CD4-positive, alpha-beta memory T cell (primary cell): ENCODE results near the gene PCDH15. TPM values are rescaled to one million over a fixed set of nuclear protein-coding genes. Genes with fewer than 3 reads are reported as not detected.

Source experiments
- CTCF ChIA-PET: fragments of 350-600 bp; sonication (Branson Sonifier 250); formaldehyde crosslinking; loops from one replicate; lab custom pipeline; 2021; ENCODE audit warnings: inconsistent platforms; ENCODE audit not compliant: partially characterized antibody; lab: Charles Lee
- POLR2A ChIA-PET: fragments of 350-600 bp; sonication (Branson Sonifier 250); formaldehyde crosslinking; loops from one replicate; lab custom pipeline; 2021; ENCODE audit not compliant: partially characterized antibody; lab: Charles Lee
- DNase-seq, 5 donors: peaks; one replicate each; pipeline versions ENCODE4 v3.0.0 to v3.0.0-alpha.2; 2020 to 2022; ENCODE audit warnings: mixed read lengths in 1 of 5
- H3K27ac ChIP-seq: one replicate; pipeline ENCODE4 v1.7.0; 2013; ENCODE audit warnings: low read depth, low read length
- H3K27me3 ChIP-seq: 2 replicates; pipeline ENCODE4 v1.7.0; 2013; ENCODE audit warnings: mild to moderate bottlenecking, low read length, moderate library complexity; ENCODE audit not compliant: insufficient read depth
- H3K36me3 ChIP-seq: 2 replicates; pipeline ENCODE4 v1.7.0; 2013; ENCODE audit warnings: mild to moderate bottlenecking, low read length, moderate library complexity; ENCODE audit not compliant: insufficient read depth
- H3K4me1 ChIP-seq: 2 replicates; pipeline ENCODE4 v1.7.0; 2013; ENCODE audit warnings: mild to moderate bottlenecking, low read length, moderate library complexity; ENCODE audit not compliant: insufficient read depth
- H3K4me3 ChIP-seq, 2 donors: one replicate each; pipeline ENCODE4 v1.7.0; 2013; ENCODE audit warnings: low read length in 2 of 2, mild to moderate bottlenecking in 1 of 2
- H3K9me3 ChIP-seq, 2 donors: one replicate each; pipeline ENCODE4 v1.7.0; 2013; ENCODE audit warnings: low read length in 2 of 2, control low read depth in 1 of 2; ENCODE audit not compliant: control insufficient read depth in 1 of 2
- H3K27ac Mint-ChIP-seq, 7 donors: one replicate each; pipeline ENCODE4 v1.8.0; 2020 to 2021; ENCODE audit warnings: mixed read lengths in 7 of 7, mild to moderate bottlenecking in 6 of 7, inconsistent platforms in 3 of 7, moderate library complexity in 3 of 7
- H3K27me3 Mint-ChIP-seq, 2 donors: one replicate each; pipeline ENCODE4 v1.8.0; 2020 to 2021; ENCODE audit warnings: mixed read lengths in 2 of 2
- H3K36me3 Mint-ChIP-seq, 2 donors: one replicate each; pipeline ENCODE4 v1.8.0; 2020 to 2021; ENCODE audit warnings: mixed read lengths in 2 of 2, inconsistent platforms in 1 of 2, mild to moderate bottlenecking in 1 of 2
- H3K4me1 Mint-ChIP-seq, 4 donors: one replicate each; pipeline ENCODE4 v1.8.0; 2020 to 2021; ENCODE audit warnings: mixed read lengths in 4 of 4, mild to moderate bottlenecking in 1 of 4
- H3K4me3 Mint-ChIP-seq, 8 donors: one replicate each; pipeline ENCODE4 v1.8.0; 2020 to 2021; ENCODE audit warnings: mixed read lengths in 8 of 8, mild to moderate bottlenecking in 7 of 8, moderate library complexity in 6 of 8, inconsistent platforms in 3 of 8
- H3K9me3 Mint-ChIP-seq, 8 donors: one replicate each; pipeline ENCODE4 v1.8.0; 2020 to 2021; ENCODE audit warnings: mixed read lengths in 8 of 8, mild to moderate bottlenecking in 5 of 8, inconsistent platforms in 3 of 8, moderate library complexity in 1 of 8
- intact Hi-C: fragments of 100-400 bp; cut with micrococcal nuclease; formaldehyde crosslinking; loops from one replicate; pipeline ENCODE4 v1.15.1; 2023
- polyA plus RNA-seq, 2 donors: library from polyadenylated mRNA; unstranded; fragments of 300-500 nt; fragmentation: Illumina TruSeq; gene quantifications; one replicate each; pipeline ENCODE4 v1.2.3, GENCODE V29; 2021
- total RNA-seq, 2 experiments: library from RNA; stranded (reverse); gene quantifications; one replicate each; pipeline ENCODE4 v1.2.3, GENCODE V29; 2021

Gene PCDH15
- total and polyA plus RNA-seq, 4 experiments from 2014 or later: not detected

DNA sequence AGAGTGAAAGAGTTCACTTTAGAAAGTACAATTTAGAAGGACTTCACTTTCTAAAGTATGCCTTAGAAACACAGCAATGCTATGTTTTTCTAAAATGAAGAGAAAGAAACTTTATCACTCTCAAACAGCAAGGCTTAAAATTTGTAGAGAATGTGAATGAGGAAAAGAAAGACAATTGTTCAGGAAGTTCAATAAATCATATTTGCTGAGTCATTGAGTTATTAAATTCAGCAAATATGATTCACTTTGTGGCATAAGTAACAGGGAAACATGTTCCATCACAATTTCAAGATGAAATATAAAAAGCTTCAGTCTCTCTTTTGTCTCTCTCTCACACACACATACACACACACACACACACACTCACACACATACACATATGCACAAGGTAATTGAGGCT, 187.9 kb downstream of the PCDH15 start:
- no peaks in the 10 kb centered on the region for H3K4me1 Mint-ChIP-seq
- Histone ChIP-seq H3K27me3 (no peaks in the 10 kb centered on the region), H3K9me3 (no peaks in the 10 kb centered on the region), H3K27ac (no peak overlapping the region), H3K4me3 (no peak overlapping the region), H3K4me1 (no peaks in the 10 kb centered on the region), H3K36me3 (no peaks in the 10 kb centered on the region)
- H3K9me3 Mint-ChIP-seq: peaks cover 0 to 15% (median 4%) of the 10 kb centered on the region in 8 donors
- no peaks in the 10 kb centered on the region for H3K36me3 Mint-ChIP-seq
- ChIA-PET POLR2A (no interaction called here), CTCF (no interaction called here)
- intact Hi-C loops: no loop called here
- H3K4me3 Mint-ChIP-seq: no peak overlapping the region
- no peak overlapping the region for H3K27ac Mint-ChIP-seq
- DNase-seq: no peak
- H3K27me3 Mint-ChIP-seq: no peaks in the 10 kb centered on the region

DNA sequence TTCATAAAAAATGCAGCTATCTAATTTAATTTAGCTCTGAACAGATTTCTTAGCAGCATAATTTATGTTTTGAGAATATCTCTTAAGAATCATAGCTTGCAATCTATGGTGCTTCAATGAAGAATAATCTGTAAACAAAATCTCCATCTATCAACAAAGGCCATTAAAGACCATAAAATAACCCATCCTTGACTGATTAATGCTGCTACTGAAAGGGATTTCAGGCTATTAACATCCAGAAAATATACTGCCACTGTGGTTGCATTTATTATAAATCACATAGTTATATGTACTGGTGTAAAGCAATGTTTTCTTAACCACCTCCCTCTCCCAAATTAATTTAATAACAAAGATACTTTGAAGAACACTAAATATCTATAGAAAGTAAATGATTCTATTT, 191.6 kb downstream of the PCDH15 start:
- ChIA-PET CTCF (no interaction called here), POLR2A (no interaction called here)
- intact Hi-C loops: no loop called here
- Mint-ChIP-seq H3K27ac (no peak overlapping the region), H3K4me3 (no peak overlapping the region), H3K36me3 (no peaks in the 10 kb centered on the region), H3K4me1 (no peaks in the 10 kb centered on the region), H3K27me3 (no peaks in the 10 kb centered on the region), H3K9me3 (peaks cover 0 to 25% (median 10%) of the 10 kb centered on the region in 8 donors)
- no peak for DNase-seq
- no peaks in the 10 kb centered on the region for H3K36me3 ChIP-seq
- no peak overlapping the region for H3K4me3 ChIP-seq
- H3K27me3 ChIP-seq: no peaks in the 10 kb centered on the region
- no peaks in the 10 kb centered on the region for H3K4me1 ChIP-seq
- H3K9me3 ChIP-seq: no peaks in the 10 kb centered on the region
- no peak overlapping the region for H3K27ac ChIP-seq

DNA sequence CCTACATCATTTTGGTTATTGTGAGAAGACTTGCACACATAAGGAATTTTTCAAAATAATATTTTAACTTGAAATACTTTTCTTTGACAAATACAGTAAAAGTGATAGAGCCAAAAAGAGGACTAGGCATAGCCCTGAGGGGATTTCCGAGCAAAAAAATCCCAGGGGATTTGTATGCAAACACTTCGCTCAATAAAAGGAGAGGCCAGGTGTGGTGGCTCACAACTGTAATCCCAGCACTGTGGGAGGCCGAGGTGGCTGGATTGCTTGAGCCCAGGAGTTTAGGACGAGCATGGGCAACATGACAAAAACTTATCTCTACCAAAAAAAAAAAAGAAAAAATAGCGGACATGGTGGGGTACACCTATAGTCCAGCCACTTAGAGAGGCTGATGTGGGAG, 193.0 kb downstream of the PCDH15 start:
- POLR2A ChIA-PET: no interaction called here
- no peak for DNase-seq
- no peaks in the 10 kb centered on the region for H3K27me3 Mint-ChIP-seq

DNA sequence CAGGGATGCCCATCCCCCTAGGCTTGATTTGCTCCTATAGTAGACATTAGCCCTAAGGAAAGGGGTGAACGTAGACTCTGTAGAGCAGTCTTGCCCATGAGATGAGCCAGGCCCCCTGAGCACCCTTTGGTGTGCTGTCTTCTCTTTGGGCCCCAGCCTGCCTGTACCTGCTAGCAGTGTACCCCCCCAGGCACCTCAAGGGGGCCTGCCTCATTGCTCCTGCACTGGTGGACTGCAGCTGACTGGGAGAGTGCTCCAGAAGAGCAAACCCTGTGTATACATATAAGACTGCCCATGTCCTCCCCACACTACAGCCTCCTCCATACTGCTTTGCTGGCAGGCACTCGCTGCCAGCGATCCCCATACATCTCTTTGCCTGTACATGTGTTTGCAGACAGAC, 206.7 kb downstream of the PCDH15 start:
- Histone ChIP-seq H3K4me1 (no peaks in the 10 kb centered on the region), H3K9me3 (no peaks in the 10 kb centered on the region), H3K27ac (no peak overlapping the region), H3K4me3 (no peak overlapping the region), H3K36me3 (no peaks in the 10 kb centered on the region), H3K27me3 (no peaks in the 10 kb centered on the region)
- Mint-ChIP-seq H3K4me3 (no peak overlapping the region), H3K27me3 (no peaks in the 10 kb centered on the region), H3K36me3 (no peaks in the 10 kb centered on the region), H3K9me3 (peaks cover 4 to 34% (median 18%) of the 10 kb centered on the region in 8 donors), H3K4me1 (no peaks in the 10 kb centered on the region), H3K27ac (no peak overlapping the region)
- no peak for DNase-seq
- intact Hi-C loops: no loop called here
- POLR2A ChIA-PET: no interaction called here
- CTCF ChIA-PET: no interaction called here

More for the DNA sequence above, 193.0 kb downstream of the PCDH15 start:
- no peaks in the 10 kb centered on the region for H3K36me3 ChIP-seq
- H3K4me1 Mint-ChIP-seq: no peaks in the 10 kb centered on the region
- H3K4me3 Mint-ChIP-seq: no peak overlapping the region
- H3K9me3 Mint-ChIP-seq: peaks cover 0 to 25% (median 9%) of the 10 kb centered on the region in 8 donors
- H3K27me3 ChIP-seq: no peaks in the 10 kb centered on the region
- no peak overlapping the region for H3K4me3 ChIP-seq
- no peaks in the 10 kb centered on the region for H3K4me1 ChIP-seq
- H3K36me3 Mint-ChIP-seq: no peaks in the 10 kb centered on the region
- intact Hi-C loops: no loop called here
- H3K27ac Mint-ChIP-seq: no peak overlapping the region
- CTCF ChIA-PET: no interaction called here
- H3K27ac ChIP-seq: no peak overlapping the region
- no peaks in the 10 kb centered on the region for H3K9me3 ChIP-seq

DNA sequence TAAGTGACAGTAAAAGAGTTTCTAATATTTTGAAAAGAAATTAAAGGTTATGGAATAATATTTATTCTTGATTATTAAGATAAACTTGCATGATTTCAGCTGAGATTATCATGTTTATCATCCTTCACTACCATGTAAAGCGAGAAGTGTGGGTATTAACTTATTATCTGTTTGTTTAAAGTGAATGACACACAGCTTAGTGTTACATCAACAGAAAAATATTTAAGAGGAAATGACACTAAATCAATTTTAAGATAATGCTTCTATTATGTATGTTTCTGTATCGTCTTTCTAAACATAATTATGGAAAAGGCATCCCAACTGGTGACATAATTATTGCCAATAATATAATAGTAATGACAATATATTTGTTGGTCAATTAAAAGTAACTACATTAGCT, 213.1 kb downstream of the PCDH15 start:
- peaks cover 0 to 9% (median 3%) of the 10 kb centered on the region in 8 donors for H3K9me3 Mint-ChIP-seq
- CTCF ChIA-PET: no interaction called here
- intact Hi-C loops: no loop called here

DNA sequence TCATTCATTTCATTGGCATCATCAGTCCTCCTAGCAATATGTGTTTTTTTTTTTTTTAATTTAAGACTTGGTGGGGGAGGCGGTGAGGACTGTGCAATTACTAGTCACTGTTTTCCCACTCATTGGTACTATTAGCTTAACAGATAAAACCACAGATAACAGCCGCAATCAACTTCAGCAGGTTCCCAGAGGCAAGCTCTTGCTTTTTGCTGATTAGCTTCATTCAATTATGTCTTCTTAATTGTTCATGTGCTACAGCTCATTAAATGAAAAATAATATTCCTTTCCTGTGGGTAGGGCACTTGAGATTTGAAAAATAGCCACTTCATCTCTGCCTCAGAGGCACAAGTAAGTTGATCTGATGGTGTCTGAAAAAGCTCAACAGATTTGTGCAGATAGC, 215.5 kb downstream of the PCDH15 start:
- intact Hi-C loops: no loop called here
- H3K27me3 ChIP-seq: no peaks in the 10 kb centered on the region
- H3K36me3 ChIP-seq: no peaks in the 10 kb centered on the region
- H3K9me3 ChIP-seq: no peaks in the 10 kb centered on the region
- no peak for DNase-seq
- H3K4me1 ChIP-seq: no peaks in the 10 kb centered on the region
- no peaks in the 10 kb centered on the region for H3K36me3 Mint-ChIP-seq
- peaks cover 0 to 5% (median 3%) of the 10 kb centered on the region in 8 donors for H3K9me3 Mint-ChIP-seq
- POLR2A ChIA-PET: no interaction called here
- CTCF ChIA-PET: no interaction called here
- no peak overlapping the region for H3K27ac ChIP-seq
- H3K27me3 Mint-ChIP-seq: no peaks in the 10 kb centered on the region
- no peaks in the 10 kb centered on the region for H3K4me1 Mint-ChIP-seq
- no peak overlapping the region for H3K4me3 ChIP-seq
- H3K27ac Mint-ChIP-seq: no peak overlapping the region
- H3K4me3 Mint-ChIP-seq: no peak overlapping the region

More for the DNA sequence above, 213.1 kb downstream of the PCDH15 start:
- no peak overlapping the region for H3K27ac Mint-ChIP-seq
- no peaks in the 10 kb centered on the region for H3K4me1 ChIP-seq
- no peak overlapping the region for H3K4me3 Mint-ChIP-seq
- no peaks in the 10 kb centered on the region for H3K36me3 ChIP-seq
- no peak for DNase-seq
- H3K27ac ChIP-seq: no peak overlapping the region
- H3K4me3 ChIP-seq: no peak overlapping the region
- no peaks in the 10 kb centered on the region for H3K36me3 Mint-ChIP-seq
- H3K27me3 ChIP-seq: no peaks in the 10 kb centered on the region
- no peaks in the 10 kb centered on the region for H3K9me3 ChIP-seq
- no peaks in the 10 kb centered on the region for H3K4me1 Mint-ChIP-seq
- H3K27me3 Mint-ChIP-seq: no peaks in the 10 kb centered on the region
- POLR2A ChIA-PET: no interaction called here

DNA sequence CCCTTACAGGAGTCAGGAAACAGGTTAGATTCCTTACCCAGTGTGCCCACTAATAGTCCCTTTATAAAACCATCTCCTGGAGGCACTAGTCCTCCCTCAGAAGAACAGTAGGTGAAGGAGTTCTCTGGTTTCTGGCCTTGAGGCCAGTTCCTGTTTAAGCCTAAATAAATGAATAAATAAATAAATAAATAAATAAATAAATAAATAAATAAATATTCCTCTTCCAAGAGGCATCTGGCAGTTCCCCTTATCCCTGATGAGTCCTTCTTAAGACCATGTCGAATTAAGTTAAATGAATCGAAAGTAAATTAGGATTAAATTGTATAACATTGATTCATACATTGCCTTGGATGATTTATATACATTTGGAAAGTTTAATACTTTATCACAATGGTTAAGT, 223.3 kb downstream of the PCDH15 start:
- H3K27me3 Mint-ChIP-seq: no peaks in the 10 kb centered on the region
- intact Hi-C loops: no loop called here
- DNase-seq: no peak

DNA sequence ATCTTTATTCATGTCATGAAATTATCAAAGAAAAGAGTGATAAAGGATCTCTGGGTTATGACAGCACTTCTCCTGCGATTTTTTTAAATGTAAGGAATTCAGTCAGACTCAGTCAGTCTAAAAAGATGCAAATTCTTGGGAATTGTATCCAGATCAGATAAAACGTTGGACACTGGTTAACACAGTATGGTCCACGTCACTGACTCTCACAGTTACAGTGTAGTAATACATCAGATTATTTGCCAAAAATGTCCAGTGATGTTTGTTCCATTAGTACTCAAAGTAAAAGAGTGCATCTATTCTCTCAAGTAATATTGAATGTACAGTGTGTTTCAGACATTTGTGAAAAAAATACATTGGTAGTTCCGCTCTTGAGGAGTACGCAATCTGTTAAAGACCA, 224.5 kb downstream of the PCDH15 start:
- no peak for DNase-seq
- no peak overlapping the region for H3K4me3 Mint-ChIP-seq
- ChIA-PET POLR2A (no interaction called here), CTCF (no interaction called here)
- no peaks in the 10 kb centered on the region for H3K4me1 ChIP-seq
- H3K4me3 ChIP-seq: no peak overlapping the region
- no peaks in the 10 kb centered on the region for H3K36me3 ChIP-seq
- no peaks in the 10 kb centered on the region for H3K9me3 ChIP-seq
- intact Hi-C loops: no loop called here
- H3K4me1 Mint-ChIP-seq: no peaks in the 10 kb centered on the region
- H3K27ac Mint-ChIP-seq: no peak overlapping the region
- no peaks in the 10 kb centered on the region for H3K27me3 ChIP-seq
- H3K27me3 Mint-ChIP-seq: no peaks in the 10 kb centered on the region
- peaks cover 0 to 2% of the 10 kb centered on the region in 2 donors for H3K36me3 Mint-ChIP-seq
- peaks cover 0 to 15% (median 5%) of the 10 kb centered on the region in 8 donors for H3K9me3 Mint-ChIP-seq
- no peak overlapping the region for H3K27ac ChIP-seq

More for the DNA sequence above, 223.3 kb downstream of the PCDH15 start:
- CTCF ChIA-PET: no interaction called here
- H3K9me3 Mint-ChIP-seq: peaks cover 0 to 14% (median 6%) of the 10 kb centered on the region in 8 donors
- H3K9me3 ChIP-seq: no peaks in the 10 kb centered on the region
- no peak overlapping the region for H3K27ac ChIP-seq
- H3K4me1 Mint-ChIP-seq: no peaks in the 10 kb centered on the region
- H3K36me3 Mint-ChIP-seq: peaks cover 0 to 2% of the 10 kb centered on the region in 2 donors
- H3K4me3 Mint-ChIP-seq: no peak overlapping the region
- POLR2A ChIA-PET: no interaction called here
- H3K27ac Mint-ChIP-seq: no peak overlapping the region
- H3K4me3 ChIP-seq: no peak overlapping the region
- no peaks in the 10 kb centered on the region for H3K4me1 ChIP-seq
- H3K27me3 ChIP-seq: no peaks in the 10 kb centered on the region
- H3K36me3 ChIP-seq: no peaks in the 10 kb centered on the region
